ENCODE data around the gene NCKAP1. TPM values are rescaled to one million over a fixed set of nuclear protein-coding genes. Genes with fewer than 3 reads are reported as not detected.

The NCKAP1 gene
- total and polyA plus RNA-seq, 4 donors: 36.4 to 194 (median 73.1) TPM

- Histone ChIP-seq H3K9me3 (ENCODE audit: control insufficient read depth in 4 of 4, insufficient read depth in 3 of 4, low read length in 3 of 4) (no peaks in the 10 kb centered on the region), H3K4me3 (no peak overlapping the region), H3K9ac (ENCODE audit: insufficient read depth in 1 of 2, low read length in 2 of 2) (no peak overlapping the region), H3K36me3 (ENCODE audit: control insufficient read depth in 4 of 4, insufficient read depth in 4 of 4, low read length in 4 of 4) (peaks cover 0 to 13% (median 9%) of the 10 kb centered on the region in 4 donors), H3K4me1 (ENCODE audit: control insufficient read depth in 5 of 5, insufficient read depth in 5 of 5, low read length in 5 of 5) (peaks cover 0 to 20% (median 0%) of the 10 kb centered on the region in 5 donors), H3K27ac (ENCODE audit: low read depth in 1 of 2, low read length in 1 of 2) (no peak overlapping the region), H3K27me3 (ENCODE audit: control insufficient read depth in 3 of 3, insufficient read depth in 3 of 3, low read length in 2 of 3) (no peaks in the 10 kb centered on the region)
- TF ChIP-seq CTCF (IDR thresholded peaks at IDR 0.05; ENCODE audit: control extremely low read depth, extremely low read depth): no peak
- DNase-seq: no peak
- no peak for ATAC-seq (ENCODE audit: insufficient read depth, low FRiP score)
Observed at GRCh38 chr2:182921234-182921633, 117.0 kb downstream of the NCKAP1 start.

GRCh38 chr2:182920631-182921056 is 117.6 kb downstream of the NCKAP1 start:
- Histone ChIP-seq H3K4me3 (no peak overlapping the region), H3K4me1 (ENCODE audit: control insufficient read depth in 5 of 5, insufficient read depth in 5 of 5, low read length in 5 of 5) (peaks cover 0 to 20% (median 0%) of the 10 kb centered on the region in 5 donors), H3K36me3 (ENCODE audit: control insufficient read depth in 4 of 4, insufficient read depth in 4 of 4, low read length in 4 of 4) (peaks cover 0 to 10% (median 8%) of the 10 kb centered on the region in 4 donors), H3K27ac (ENCODE audit: low read depth in 1 of 2, low read length in 1 of 2) (no peak overlapping the region), H3K9ac (ENCODE audit: insufficient read depth in 1 of 2, low read length in 2 of 2) (no peak overlapping the region), H3K9me3 (ENCODE audit: control insufficient read depth in 4 of 4, insufficient read depth in 3 of 4, low read length in 3 of 4) (no peaks in the 10 kb centered on the region), H3K27me3 (ENCODE audit: control insufficient read depth in 3 of 3, insufficient read depth in 3 of 3, low read length in 2 of 3) (no peaks in the 10 kb centered on the region)
- ATAC-seq (ENCODE audit: insufficient read depth, low FRiP score) (no peak), DNase-seq (no peak)
- 87 to 92% methylated on average over 5 of the region's 5 CpGs for WGBS, 2 donors
- no peak for TF ChIP-seq CTCF (IDR thresholded peaks at IDR 0.05; ENCODE audit: control extremely low read depth, extremely low read depth)

GRCh38 chr2:182920089-182920488 is 118.2 kb downstream of the NCKAP1 start:
- DNase-seq (no peak), ATAC-seq (ENCODE audit: insufficient read depth, low FRiP score) (no peak)
- Histone ChIP-seq H3K4me3 (no peak overlapping the region), H3K27me3 (ENCODE audit: control insufficient read depth in 3 of 3, insufficient read depth in 3 of 3, low read length in 2 of 3) (no peaks in the 10 kb centered on the region), H3K9ac (ENCODE audit: insufficient read depth in 1 of 2, low read length in 2 of 2) (no peak overlapping the region), H3K36me3 (ENCODE audit: control insufficient read depth in 4 of 4, insufficient read depth in 4 of 4, low read length in 4 of 4) (peaks cover 0 to 10% (median 8%) of the 10 kb centered on the region in 4 donors), H3K27ac (ENCODE audit: low read depth in 1 of 2, low read length in 1 of 2) (no peak overlapping the region), H3K9me3 (ENCODE audit: control insufficient read depth in 4 of 4, insufficient read depth in 3 of 4, low read length in 3 of 4) (no peaks in the 10 kb centered on the region), H3K4me1 (ENCODE audit: control insufficient read depth in 5 of 5, insufficient read depth in 5 of 5, low read length in 5 of 5) (peaks cover 0 to 19% (median 0%) of the 10 kb centered on the region in 5 donors)
- 94% methylated on average over 7 of the region's 7 CpGs for WGBS, 2 donors
- no peak for TF ChIP-seq CTCF (IDR thresholded peaks at IDR 0.05; ENCODE audit: control extremely low read depth, extremely low read depth)

Measured in lung (tissue), 12 donors.